Islet precursor cell (in vitro differentiated cells): ENCODE data around the gene TBC1D2B.

Experiments used
- DNase-seq: peaks from one replicate; pipeline ENCODE4 v3.0.0-alpha.2; 2018

TBC1D2B gene

GRCh38 chr15:78071383-78071782 lies 6.1 kb downstream of the TBC1D2B start:
- DNase-seq = no peak

- DNase-seq = no peak
Measured at GRCh38 chr15:78070049-78070700, 7.3 kb downstream of the TBC1D2B start.

GRCh38 chr15:78069462-78070029 lies 8.0 kb downstream of the TBC1D2B start:
- no peak for DNase-seq

DNA sequence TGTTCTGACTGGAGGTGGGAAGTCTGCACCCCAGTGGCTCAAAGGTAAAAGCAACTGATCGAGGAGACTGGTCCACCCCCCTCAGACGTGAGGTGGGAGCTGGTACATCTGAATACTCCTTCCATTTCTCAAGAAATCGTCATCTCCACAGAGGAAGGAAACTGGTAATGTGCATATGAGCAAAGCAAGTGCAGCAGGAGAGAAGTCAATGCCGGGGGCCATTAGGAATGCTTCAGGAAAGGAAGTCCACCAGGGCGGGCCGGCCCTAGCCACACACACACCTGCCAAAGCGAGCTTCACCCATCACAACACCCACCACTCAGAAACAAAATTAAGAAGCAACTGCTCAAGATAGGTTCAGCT lies 8.5 kb downstream of the TBC1D2B start:
- no peak for DNase-seq

- no peak for DNase-seq
Measured at GRCh38 chr15:78067328-78068228, 9.9 kb downstream of the TBC1D2B start.

GRCh38 chr15:78065973-78066946 lies 11.3 kb downstream of the TBC1D2B start:
- DNase-seq = no peak

DNA sequence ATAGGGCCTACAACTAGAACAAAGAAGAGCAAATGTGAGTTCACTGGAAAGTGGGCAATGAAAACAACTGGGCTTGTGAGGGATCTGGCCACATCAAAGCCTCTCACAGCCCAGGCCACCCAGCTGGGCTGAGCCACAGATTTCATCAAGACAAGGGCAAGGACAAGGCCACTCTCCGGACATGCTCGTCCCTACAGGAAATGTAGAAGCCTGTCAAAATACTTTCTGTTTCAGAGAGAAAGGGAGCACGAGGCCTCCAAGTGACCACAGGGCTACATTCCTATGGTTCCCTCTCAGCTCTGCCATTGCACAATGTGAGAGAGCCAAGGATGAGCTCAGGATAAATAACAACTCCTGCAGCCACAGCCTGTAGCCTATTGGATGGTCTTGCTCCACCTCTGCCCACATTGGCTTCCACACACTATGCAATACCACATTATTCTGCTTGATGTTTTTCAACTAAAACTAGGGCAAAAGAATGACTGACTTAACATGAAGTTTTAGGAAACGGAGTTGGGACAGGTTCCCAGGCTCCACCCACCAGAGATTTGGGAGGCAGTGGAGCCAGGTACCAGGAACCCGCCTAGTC lies 12.1 kb downstream of the TBC1D2B start:
- DNase-seq = peak; percentile 90

DNA sequence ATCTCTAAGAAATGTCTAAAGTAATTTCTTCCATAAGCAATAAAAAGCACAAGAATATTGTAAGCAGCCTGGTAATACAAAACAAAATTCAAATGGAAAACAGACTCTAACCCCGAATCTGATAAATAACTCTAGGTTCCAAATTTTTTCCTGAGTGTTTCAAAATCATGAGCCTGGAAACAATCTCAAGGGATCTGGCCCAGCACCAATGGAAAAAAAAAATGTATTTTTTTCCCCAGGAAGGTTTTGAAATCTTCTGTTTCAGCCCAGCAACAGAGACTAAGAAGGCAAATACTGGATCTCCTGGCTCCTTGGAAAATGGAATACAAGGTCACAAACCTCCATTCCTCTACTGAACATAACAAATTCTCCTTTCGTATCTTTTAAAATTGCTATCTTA lies 13.0 kb downstream of the TBC1D2B start:
- DNase-seq = no peak

GRCh38 chr15:78063970-78064385 lies 13.5 kb downstream of the TBC1D2B start:
- no peak for DNase-seq

- DNase-seq = no peak
Measured at GRCh38 chr15:78063217-78063616, 14.3 kb downstream of the TBC1D2B start.

DNA sequence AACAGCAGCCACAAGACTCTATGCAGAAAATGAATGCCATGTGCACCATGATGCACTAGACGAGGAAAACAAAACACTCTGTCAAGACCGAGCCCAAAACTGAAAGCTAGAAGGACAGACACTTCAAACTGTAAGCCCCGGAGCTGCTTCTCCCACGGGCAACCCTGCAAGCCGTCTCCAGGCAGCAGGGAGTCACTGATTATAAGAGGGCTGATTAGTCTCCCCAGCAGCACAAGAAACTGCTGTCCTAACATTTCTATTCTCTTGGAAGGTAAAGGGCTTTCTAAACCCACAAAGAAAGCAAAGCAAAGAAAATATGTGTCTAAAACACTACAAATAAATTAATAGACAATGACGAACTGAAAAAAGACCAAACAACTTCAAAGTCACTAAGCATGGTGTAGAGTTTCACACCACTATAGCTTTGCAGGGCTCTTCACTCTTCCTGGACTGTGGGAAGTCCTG lies 15.5 kb downstream of the TBC1D2B start:
- DNase-seq = no peak

GRCh38 chr15:78060232-78060631 lies 17.3 kb downstream of the TBC1D2B start:
- no peak for DNase-seq

GRCh38 chr15:78059110-78059839 lies 18.2 kb downstream of the TBC1D2B start:
- DNase-seq = no peak

GRCh38 chr15:78058401-78058935 lies 19.0 kb downstream of the TBC1D2B start:
- no peak for DNase-seq

DNA sequence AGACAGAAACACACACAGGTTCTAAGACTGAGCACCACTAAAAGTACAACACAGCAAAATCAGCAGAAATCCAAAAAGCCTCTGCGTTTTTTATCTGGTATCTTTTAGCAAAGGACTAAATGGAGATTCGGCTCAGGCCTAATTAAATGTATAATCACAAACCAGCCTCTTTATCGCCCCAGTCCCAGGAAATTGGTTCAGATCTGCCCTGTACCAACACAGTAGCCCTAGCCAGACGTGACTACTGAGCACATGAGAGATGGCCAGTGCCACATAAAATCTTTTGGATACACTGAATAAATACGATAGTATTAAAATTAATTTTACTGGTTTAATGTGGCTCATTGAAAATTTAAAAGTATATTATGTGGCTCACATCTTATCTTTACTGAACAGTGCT lies 19.7 kb downstream of the TBC1D2B start:
- no peak for DNase-seq

DNA sequence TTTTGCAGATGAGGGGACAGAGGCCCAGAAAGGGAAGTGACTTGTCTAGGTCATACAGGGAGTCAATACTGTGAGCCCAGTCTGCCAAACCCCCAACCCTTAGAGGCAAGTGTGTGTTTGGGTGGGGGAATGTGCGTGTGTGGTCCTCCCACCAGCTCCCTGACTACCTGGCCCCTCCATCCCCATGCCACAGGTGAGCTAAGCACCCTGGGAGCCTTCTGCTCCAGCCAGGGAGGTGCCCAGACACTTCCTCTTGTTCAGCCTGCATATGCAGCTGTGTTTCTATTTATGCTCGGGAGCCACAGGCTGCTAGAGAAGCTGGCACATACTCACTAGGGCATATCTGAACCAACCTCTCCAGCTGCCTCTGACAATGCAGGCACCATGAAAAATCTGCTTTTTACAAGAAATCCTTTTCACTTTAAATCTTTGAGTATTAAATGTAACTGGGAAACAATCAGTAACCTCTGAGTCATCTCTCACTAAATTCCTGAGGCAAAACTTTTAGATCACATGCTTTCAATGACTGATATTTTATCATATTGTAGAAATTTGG lies 20.7 kb downstream of the TBC1D2B start:
- DNase-seq = no peak

DNA sequence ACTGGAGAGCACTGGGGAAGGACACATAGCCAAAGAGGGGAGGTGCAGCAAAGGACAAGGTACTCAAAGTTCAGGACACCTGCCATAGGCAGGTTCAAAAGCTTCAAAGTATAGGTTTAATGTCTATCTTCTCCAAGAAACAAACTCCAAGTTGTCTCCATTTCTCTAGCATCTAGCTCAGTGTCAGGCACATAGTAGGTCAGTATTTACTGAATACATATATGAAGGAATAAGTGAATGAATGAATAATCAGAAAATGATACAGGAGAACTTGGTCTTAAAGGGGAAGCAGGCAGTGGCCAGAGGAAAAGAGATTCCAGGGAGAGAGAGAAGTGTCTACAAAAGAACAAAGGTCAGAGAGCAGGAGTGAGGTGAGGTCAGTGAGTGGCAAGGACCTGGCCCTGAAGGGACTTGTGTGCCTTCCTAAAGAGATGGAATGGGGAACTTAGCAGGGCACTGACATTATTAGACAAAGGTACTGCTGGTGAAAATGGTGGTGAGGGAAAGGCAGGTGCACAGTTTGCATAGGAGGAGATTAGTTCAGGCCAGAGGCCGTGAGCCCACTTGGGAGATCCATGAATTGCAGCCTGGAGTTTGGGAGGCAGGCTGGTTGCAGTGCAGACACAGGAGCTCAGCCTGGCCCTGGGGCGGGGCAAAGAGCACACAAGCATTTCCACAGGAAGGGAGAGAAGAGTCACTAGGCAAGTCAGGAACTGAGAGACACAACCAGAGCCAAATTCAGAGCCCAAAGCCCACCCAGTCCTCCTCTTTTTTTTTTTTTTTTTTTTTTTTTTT lies 21.4 kb downstream of the TBC1D2B start:
- DNase-seq = peak; percentile 69

- DNase-seq = no peak
Measured at GRCh38 chr15:78054966-78055365, 22.5 kb downstream of the TBC1D2B start.

DNA sequence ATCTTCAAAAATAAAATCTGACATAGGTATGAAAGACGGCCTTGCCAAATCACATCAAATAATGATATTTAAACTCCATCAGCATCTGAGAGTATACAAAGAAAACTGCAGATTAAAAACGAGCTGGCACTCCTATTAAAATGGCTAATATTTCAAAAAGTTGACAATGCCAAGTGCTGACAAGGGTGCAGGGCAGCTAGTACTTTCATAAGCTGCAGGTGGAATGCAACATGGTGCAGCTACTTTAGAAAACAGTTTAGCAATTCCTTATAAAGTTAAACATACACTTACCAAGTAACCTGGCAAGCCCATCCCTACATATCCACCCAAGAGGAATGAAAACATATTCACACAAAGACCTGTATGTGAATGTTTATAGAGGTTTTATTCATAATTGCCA lies 23.0 kb downstream of the TBC1D2B start:
- no peak for DNase-seq

DNA sequence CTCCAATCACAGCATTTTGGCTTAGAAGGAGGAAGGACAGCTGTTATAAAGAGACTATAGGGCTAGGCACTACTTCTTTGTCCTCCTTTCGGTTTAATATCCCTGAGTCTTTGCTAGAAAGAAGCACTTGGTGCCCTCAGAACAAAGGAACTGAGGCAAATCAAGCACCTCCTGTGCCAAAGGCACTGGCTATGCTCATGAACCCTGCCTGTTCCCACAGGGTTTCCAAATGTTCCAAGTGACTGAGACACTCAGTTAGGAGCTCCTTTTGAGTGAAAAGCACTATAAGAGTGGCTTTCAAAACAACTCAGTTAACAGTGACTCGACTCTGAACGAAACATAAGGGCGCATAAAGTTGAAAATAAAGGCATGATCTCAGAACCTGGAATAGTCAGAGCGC lies 25.0 kb downstream of the TBC1D2B start:
- no peak for DNase-seq
